OCI-LY3 (cell line): ENCODE measurements around the gene PDGFA.

Source experiments
- H2AFZ ChIP-seq: fragments of 200-600, 300-600 bp; shearing (Covaris generic); 2 replicates; pipeline ENCODE4 v1.6.0; 2014; ENCODE audit warnings: antibody characterized with exemption, low read depth, low read length
- H3K27ac ChIP-seq: fragments of 200-600, 300-600 bp; sonication (generic); 2 replicates; pipeline ENCODE4 v1.5.1; 2014; ENCODE audit warnings: mild to moderate bottlenecking, low read length, moderate library complexity, mixed read lengths
- H3K27me3 ChIP-seq: fragments of 200-600, 300-600 bp; sonication (generic); 2 replicates; pipeline ENCODE4 v1.6.1; 2014; ENCODE audit warnings: low read depth, low read length, mixed read lengths
- H3K36me3 ChIP-seq: fragments of 200-600, 300-600 bp; sonication (generic); replicated peaks from 2 replicates; pipeline ENCODE3; 2014; ENCODE audit warnings: low read depth, low read length, mixed read lengths
- H3K4me1 ChIP-seq: fragments of 300-600, 200-600 bp; sonication (generic); 2 replicates; pipeline ENCODE4 v1.6.1; 2014; ENCODE audit warnings: low read length, mixed read lengths
- H3K4me2 ChIP-seq: fragments of 200-600, 300-600 bp; sonication (generic); 2 replicates; pipeline ENCODE4 v1.6.1; 2014; ENCODE audit warnings: low read length, mixed read lengths
- H3K4me3 ChIP-seq: fragments of 300-600, 200-600 bp; sonication (generic); 2 replicates; pipeline ENCODE4 v1.5.1; 2014; ENCODE audit warnings: antibody characterized with exemption, mild to moderate bottlenecking, low read length, moderate library complexity
- H3K79me2 ChIP-seq: fragments of 300-600, 200-600 bp; shearing (Covaris generic); 2 replicates; pipeline ENCODE4 v1.6.1; 2014; ENCODE audit warnings: mild to moderate bottlenecking, low read length, mixed read lengths
- H3K9ac ChIP-seq: fragments of 300-600, 200-600 bp; shearing (Covaris generic); 2 replicates; pipeline ENCODE4 v1.6.0; 2014; ENCODE audit warnings: mild to moderate bottlenecking, low read length, moderate library complexity
- H3K9me3 ChIP-seq: fragments of 200-600, 300-600 bp; shearing (Covaris generic); 2 replicates; pipeline ENCODE4 v1.6.1; 2014; ENCODE audit warnings: low read length, mixed read lengths; ENCODE audit not compliant: insufficient read depth
- H4K20me1 ChIP-seq: fragments of 200-600, 300-600 bp; sonication (generic); 2 replicates; pipeline ENCODE4 v1.6.1; 2016; ENCODE audit warnings: low read length, mixed read lengths; ENCODE audit not compliant: insufficient read depth
- EZH2phosphoT487 ChIP-seq: fragments of 200-600 bp; shearing (Covaris generic); IDR thresholded peaks from 2 replicates; pipeline ENCODE4 v1.6.1; 2018; ENCODE audit warnings: antibody characterized with exemption, mixed run types, low read depth
- TF ChIP-seq, protein P1 (sequence below): fragments of 200-600, 300-600 bp; sonication (generic); IDR thresholded peaks from 2 replicates; pipeline ENCODE4 v1.5.1; 2014; ENCODE audit warnings: antibody characterized with exemption, low read length, low read depth

The PDGFA gene

GRCh38 chr7:510782-511281 is 8.8 kb downstream of the PDGFA start:
- Histone ChIP-seq H4K20me1 (no peaks in the 10 kb centered on the region), H3K79me2 (no peaks in the 10 kb centered on the region), H3K36me3 (no peaks in the 10 kb centered on the region), H3K4me3 (no peak overlapping the region), H3K27ac (no peak overlapping the region), H3K9ac (no peak overlapping the region), H3K27me3 (no peaks in the 10 kb centered on the region), H3K4me1 (no peaks in the 10 kb centered on the region), H2AFZ (no peak overlapping the region), H3K4me2 (no peak overlapping the region), H3K9me3 (no peaks in the 10 kb centered on the region)
- TF ChIP-seq, protein P1, sequence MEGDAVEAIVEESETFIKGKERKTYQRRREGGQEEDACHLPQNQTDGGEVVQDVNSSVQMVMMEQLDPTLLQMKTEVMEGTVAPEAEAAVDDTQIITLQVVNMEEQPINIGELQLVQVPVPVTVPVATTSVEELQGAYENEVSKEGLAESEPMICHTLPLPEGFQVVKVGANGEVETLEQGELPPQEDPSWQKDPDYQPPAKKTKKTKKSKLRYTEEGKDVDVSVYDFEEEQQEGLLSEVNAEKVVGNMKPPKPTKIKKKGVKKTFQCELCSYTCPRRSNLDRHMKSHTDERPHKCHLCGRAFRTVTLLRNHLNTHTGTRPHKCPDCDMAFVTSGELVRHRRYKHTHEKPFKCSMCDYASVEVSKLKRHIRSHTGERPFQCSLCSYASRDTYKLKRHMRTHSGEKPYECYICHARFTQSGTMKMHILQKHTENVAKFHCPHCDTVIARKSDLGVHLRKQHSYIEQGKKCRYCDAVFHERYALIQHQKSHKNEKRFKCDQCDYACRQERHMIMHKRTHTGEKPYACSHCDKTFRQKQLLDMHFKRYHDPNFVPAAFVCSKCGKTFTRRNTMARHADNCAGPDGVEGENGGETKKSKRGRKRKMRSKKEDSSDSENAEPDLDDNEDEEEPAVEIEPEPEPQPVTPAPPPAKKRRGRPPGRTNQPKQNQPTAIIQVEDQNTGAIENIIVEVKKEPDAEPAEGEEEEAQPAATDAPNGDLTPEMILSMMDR, result no peak
- no peak for TF ChIP-seq EZH2phosphoT487

GRCh38 chr7:510131-510481 is 9.5 kb downstream of the PDGFA start:
- Histone ChIP-seq H3K36me3 (no peaks in the 10 kb centered on the region), H3K27me3 (no peaks in the 10 kb centered on the region), H3K9ac (no peak overlapping the region), H3K79me2 (no peaks in the 10 kb centered on the region), H4K20me1 (no peaks in the 10 kb centered on the region), H3K9me3 (no peaks in the 10 kb centered on the region), H3K4me2 (no peak overlapping the region), H3K4me1 (no peaks in the 10 kb centered on the region), H3K27ac (no peak overlapping the region), H2AFZ (no peak overlapping the region), H3K4me3 (no peak overlapping the region)
- TF ChIP-seq EZH2phosphoT487, result no peak
- TF ChIP-seq, protein P1, result no peak

- Histone ChIP-seq H3K9me3 (no peaks in the 10 kb centered on the region), H3K27me3 (no peaks in the 10 kb centered on the region), H4K20me1 (no peaks in the 10 kb centered on the region), H2AFZ (no peak overlapping the region), H3K27ac (no peak overlapping the region), H3K9ac (no peak overlapping the region), H3K36me3 (no peaks in the 10 kb centered on the region), H3K4me1 (no peaks in the 10 kb centered on the region), H3K4me3 (no peak overlapping the region), H3K79me2 (no peaks in the 10 kb centered on the region), H3K4me2 (no peak overlapping the region)
- no peak for TF ChIP-seq EZH2phosphoT487
- TF ChIP-seq, protein P1, result no peak
These were observed 10.1 kb downstream of the PDGFA start for GRCh38 chr7:509426-510130.

DNA sequence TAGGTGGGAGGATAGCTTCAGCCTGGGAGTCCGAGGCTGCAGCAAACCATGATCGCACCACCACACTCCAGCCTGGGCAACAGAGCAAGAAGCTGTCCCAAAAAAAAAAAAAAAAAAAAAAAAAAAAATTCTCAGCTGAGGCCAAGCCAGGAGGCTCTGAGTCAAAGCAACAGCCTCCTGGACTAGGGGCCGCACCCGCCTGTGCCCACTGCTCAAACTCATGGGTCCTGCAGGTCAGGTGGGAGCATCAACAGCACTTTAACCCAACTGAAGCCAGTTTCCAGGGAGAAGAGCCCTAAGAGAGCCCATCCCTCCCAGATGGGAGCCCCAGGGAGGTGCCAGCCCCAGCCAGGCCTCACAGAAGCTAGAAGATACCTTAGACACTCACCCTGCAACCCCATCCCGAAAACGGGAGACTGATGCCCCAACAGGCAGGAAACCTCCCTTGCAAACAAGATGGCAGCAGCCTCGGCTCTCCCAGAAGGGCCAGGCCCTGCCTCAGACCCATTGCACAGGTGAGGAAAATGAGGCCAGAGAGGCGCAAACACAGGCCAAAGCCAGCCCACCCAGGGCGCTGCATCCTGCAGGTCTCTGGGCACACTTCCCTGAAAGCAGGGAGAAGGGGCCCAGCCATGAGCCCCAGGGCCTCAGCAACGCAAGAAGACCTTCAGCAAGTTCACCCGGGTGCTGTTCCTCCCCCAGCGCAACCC is 11.0 kb downstream of the PDGFA start:
- Histone ChIP-seq H3K4me3 (no peak overlapping the region), H3K36me3 (no peaks in the 10 kb centered on the region), H3K9ac (no peak overlapping the region), H4K20me1 (no peaks in the 10 kb centered on the region), H3K4me1 (no peaks in the 10 kb centered on the region), H3K79me2 (no peaks in the 10 kb centered on the region), H3K27ac (no peak overlapping the region), H3K27me3 (no peaks in the 10 kb centered on the region), H3K9me3 (no peaks in the 10 kb centered on the region), H3K4me2 (no peak overlapping the region), H2AFZ (no peak overlapping the region)
- TF ChIP-seq, protein P1, result no peak
- TF ChIP-seq EZH2phosphoT487, result no peak
